ENCODE measurements around the gene THADA. TPM values are rescaled to one million over a fixed set of nuclear protein-coding genes. Genes with fewer than 3 reads are reported as not detected.

The THADA gene
- total RNA-seq, 1 donor, result 39.4 TPM

GRCh38 chr2:43305012-43305411, 290.8 kb downstream of the THADA start:
- Histone ChIP-seq H3K27me3 (ENCODE audit: insufficient read depth, low read length) (no peaks in the 10 kb centered on the region), H2AFZ (ENCODE audit: low read length) (no peak overlapping the region), H3K79me2 (ENCODE audit: insufficient read depth, low read length) (no peaks in the 10 kb centered on the region), H3K27ac (ENCODE audit: low read depth, low read length) (no peak overlapping the region), H3K4me3 (ENCODE audit: insufficient read depth, low read length) (no peak overlapping the region), H4K20me1 (ENCODE audit: insufficient read depth, low read length) (no peaks in the 10 kb centered on the region), H3K4me1 (ENCODE audit: insufficient read depth, low read length) (peaks cover 4% of the 10 kb centered on the region), H3K4me2 (ENCODE audit: insufficient read depth, low read length) (no peak overlapping the region), H3K9me3 (ENCODE audit: low read depth, low read length) (no peaks in the 10 kb centered on the region), H3K36me3 (ENCODE audit: insufficient read depth, low read length) (no peaks in the 10 kb centered on the region)
- peak; percentile 56 for DNase-seq (ENCODE audit: insufficient read length, low spot score, missing footprints)
- TF ChIP-seq CTCF (IDR thresholded peaks at IDR 0.05; ENCODE audit: extremely low read depth, low read depth, low read length), result no peak

- Histone ChIP-seq H3K4me1 (ENCODE audit: insufficient read depth, low read length) (peaks cover 4% of the 10 kb centered on the region), H3K79me2 (ENCODE audit: insufficient read depth, low read length) (no peaks in the 10 kb centered on the region), H3K36me3 (ENCODE audit: insufficient read depth, low read length) (no peaks in the 10 kb centered on the region), H3K9me3 (ENCODE audit: low read depth, low read length) (no peaks in the 10 kb centered on the region), H2AFZ (ENCODE audit: low read length) (no peak overlapping the region), H3K4me2 (ENCODE audit: insufficient read depth, low read length) (no peak overlapping the region), H4K20me1 (ENCODE audit: insufficient read depth, low read length) (no peaks in the 10 kb centered on the region), H3K4me3 (ENCODE audit: insufficient read depth, low read length) (no peak overlapping the region), H3K27me3 (ENCODE audit: insufficient read depth, low read length) (no peaks in the 10 kb centered on the region), H3K27ac (ENCODE audit: low read depth, low read length) (no peak overlapping the region)
- no peak for TF ChIP-seq CTCF (IDR thresholded peaks at IDR 0.05; ENCODE audit: extremely low read depth, low read depth, low read length)
- DNase-seq (ENCODE audit: insufficient read length, low spot score, missing footprints), result no peak
Observed at GRCh38 chr2:43303889-43304288, 291.9 kb downstream of the THADA start.

GRCh38 chr2:43302961-43303494, 292.8 kb downstream of the THADA start:
- no peak overlapping the region for H3K27ac ChIP-seq (ENCODE audit: low read depth, low read length)
- H4K20me1 ChIP-seq (ENCODE audit: insufficient read depth, low read length), result no peaks in the 10 kb centered on the region
- H3K4me3 ChIP-seq (ENCODE audit: insufficient read depth, low read length), result no peak overlapping the region
- no peak for TF ChIP-seq CTCF (IDR thresholded peaks at IDR 0.05; ENCODE audit: extremely low read depth, low read depth, low read length)
- peaks cover 4% of the 10 kb centered on the region for H3K4me1 ChIP-seq (ENCODE audit: insufficient read depth, low read length)
- no peaks in the 10 kb centered on the region for H3K79me2 ChIP-seq (ENCODE audit: insufficient read depth, low read length)
- no peaks in the 10 kb centered on the region for H3K36me3 ChIP-seq (ENCODE audit: insufficient read depth, low read length)
- no peaks in the 10 kb centered on the region for H3K9me3 ChIP-seq (ENCODE audit: low read depth, low read length)
- DNase-seq (ENCODE audit: insufficient read length, low spot score, missing footprints), result no peak
- no peak overlapping the region for H2AFZ ChIP-seq (ENCODE audit: low read length)
- no peak overlapping the region for H3K4me2 ChIP-seq (ENCODE audit: insufficient read depth, low read length)
- no peaks in the 10 kb centered on the region for H3K27me3 ChIP-seq (ENCODE audit: insufficient read depth, low read length)

GRCh38 chr2:43302182-43302960, 293.5 kb downstream of the THADA start:
- Histone ChIP-seq H3K79me2 (ENCODE audit: insufficient read depth, low read length) (no peaks in the 10 kb centered on the region), H3K4me1 (ENCODE audit: insufficient read depth, low read length) (peaks cover 4% of the 10 kb centered on the region), H3K4me3 (ENCODE audit: insufficient read depth, low read length) (no peak overlapping the region), H3K4me2 (ENCODE audit: insufficient read depth, low read length) (no peak overlapping the region), H4K20me1 (ENCODE audit: insufficient read depth, low read length) (no peaks in the 10 kb centered on the region), H3K9me3 (ENCODE audit: low read depth, low read length) (no peaks in the 10 kb centered on the region), H2AFZ (ENCODE audit: low read length) (no peak overlapping the region), H3K27me3 (ENCODE audit: insufficient read depth, low read length) (no peaks in the 10 kb centered on the region), H3K27ac (ENCODE audit: low read depth, low read length) (no peak overlapping the region), H3K36me3 (ENCODE audit: insufficient read depth, low read length) (no peaks in the 10 kb centered on the region)
- no peak for DNase-seq (ENCODE audit: insufficient read length, low spot score, missing footprints)
- no peak for TF ChIP-seq CTCF (IDR thresholded peaks at IDR 0.05; ENCODE audit: extremely low read depth, low read depth, low read length)

Data from osteoblast (primary cell).